ENCODE measurements around the gene OAF. TPM values are rescaled to one million over a fixed set of nuclear protein-coding genes. Genes with fewer than 3 reads are reported as not detected.

OAF gene
- total and polyA plus RNA-seq, 3 experiments from 2014 or later, result 2.6 to 3.4 (median 3.0) TPM

DNA sequence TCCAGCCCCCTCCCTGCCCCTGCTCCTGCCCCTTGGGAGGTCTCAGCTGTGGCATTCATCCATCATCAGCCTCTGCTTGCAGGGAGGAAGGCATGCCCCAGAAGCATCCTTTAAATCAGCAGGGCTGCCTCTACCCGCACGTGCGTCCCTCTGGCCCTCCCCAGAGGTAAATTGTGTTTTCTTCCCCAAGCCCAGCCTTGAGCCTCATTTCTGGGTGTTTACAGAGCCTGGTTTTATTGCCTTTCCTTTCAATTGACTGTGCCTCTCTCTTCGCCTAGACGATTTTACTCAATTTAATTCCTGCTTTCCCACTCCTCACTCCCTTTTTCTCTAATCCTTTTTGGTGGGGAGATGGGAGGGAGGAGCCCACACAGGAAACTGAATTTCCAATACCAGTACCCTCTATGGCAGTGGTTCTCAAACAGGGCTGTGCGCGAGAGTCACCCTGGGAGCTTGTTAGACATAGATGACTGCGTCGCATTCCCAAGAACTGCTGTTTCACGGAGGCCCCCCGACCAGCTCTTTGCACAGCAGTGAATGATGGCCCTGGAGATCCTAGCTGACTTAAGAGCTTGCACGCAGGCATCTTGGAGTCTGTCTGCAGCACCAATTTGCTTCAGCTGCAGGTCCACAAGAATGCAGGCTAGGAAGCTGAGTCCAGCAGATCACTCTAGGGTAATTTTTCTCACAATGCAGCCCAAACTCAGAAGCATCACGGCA is 15.1 kb upstream of the OAF start:
- no peaks in the 10 kb centered on the region for H3K9me3 ChIP-seq (ENCODE audit: low read length)
- ChIA-PET CTCF (no interaction called here), POLR2A (no interaction called here)
- no peak overlapping the region for H3K4me3 ChIP-seq (ENCODE audit: low read length)
- no peak overlapping the region for H3K27ac ChIP-seq (ENCODE audit: low read depth, low read length)
- Mint-ChIP-seq H3K27me3 (peaks cover 9 to 18% of the 10 kb centered on the region in 2 donors), H3K27ac (no peak overlapping the region), H3K4me3 (no peak overlapping the region), H3K9me3 (no peaks in the 10 kb centered on the region), H3K36me3 (no peaks in the 10 kb centered on the region), H3K4me1 (no peaks in the 10 kb centered on the region)
- no peaks in the 10 kb centered on the region for H3K36me3 ChIP-seq (ENCODE audit: insufficient read depth, low read length)
- H3K27me3 ChIP-seq (ENCODE audit: insufficient read depth, low read length, poor library complexity, severe bottlenecking), result no peaks in the 10 kb centered on the region
- no peaks in the 10 kb centered on the region for H3K4me1 ChIP-seq (ENCODE audit: insufficient read depth, low read length)
- DNase-seq, result no peak

DNA sequence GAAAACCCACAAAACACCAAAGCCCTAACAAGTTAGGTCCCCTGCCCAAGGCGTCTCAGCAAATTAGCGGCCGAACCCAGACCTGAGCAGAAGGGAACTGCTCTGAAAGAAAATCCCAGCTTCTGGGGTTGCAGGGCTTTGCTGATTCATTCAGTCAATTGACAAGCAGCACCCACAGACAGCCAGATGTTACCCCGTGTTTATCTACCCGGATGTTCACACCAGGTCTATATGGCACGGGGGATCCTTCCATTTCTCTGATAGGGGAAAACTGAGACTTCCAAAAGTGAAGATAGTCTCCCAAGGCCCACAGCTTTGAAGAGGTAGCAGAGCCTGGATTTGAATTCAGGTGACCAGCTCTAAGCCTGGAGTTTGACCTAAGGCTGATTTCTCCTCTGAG is 14.0 kb upstream of the OAF start:
- H3K4me1 Mint-ChIP-seq, result no peaks in the 10 kb centered on the region
- Histone ChIP-seq H3K4me1 (ENCODE audit: insufficient read depth, low read length) (no peaks in the 10 kb centered on the region), H3K4me3 (ENCODE audit: low read length) (no peak overlapping the region), H3K27me3 (ENCODE audit: insufficient read depth, low read length, poor library complexity, severe bottlenecking) (no peaks in the 10 kb centered on the region), H3K9me3 (ENCODE audit: low read length) (no peaks in the 10 kb centered on the region), H3K36me3 (ENCODE audit: insufficient read depth, low read length) (no peaks in the 10 kb centered on the region), H3K27ac (ENCODE audit: low read depth, low read length) (no peak overlapping the region)
- ChIA-PET CTCF (no interaction called here), POLR2A (no interaction called here)
- H3K4me3 Mint-ChIP-seq, result no peak overlapping the region
- DNase-seq, result no peak
- no peak overlapping the region for H3K27ac Mint-ChIP-seq
- H3K36me3 Mint-ChIP-seq, result no peaks in the 10 kb centered on the region
- H3K27me3 Mint-ChIP-seq, result peaks cover 9 to 15% of the 10 kb centered on the region in 2 donors
- H3K9me3 Mint-ChIP-seq, result no peaks in the 10 kb centered on the region

DNA sequence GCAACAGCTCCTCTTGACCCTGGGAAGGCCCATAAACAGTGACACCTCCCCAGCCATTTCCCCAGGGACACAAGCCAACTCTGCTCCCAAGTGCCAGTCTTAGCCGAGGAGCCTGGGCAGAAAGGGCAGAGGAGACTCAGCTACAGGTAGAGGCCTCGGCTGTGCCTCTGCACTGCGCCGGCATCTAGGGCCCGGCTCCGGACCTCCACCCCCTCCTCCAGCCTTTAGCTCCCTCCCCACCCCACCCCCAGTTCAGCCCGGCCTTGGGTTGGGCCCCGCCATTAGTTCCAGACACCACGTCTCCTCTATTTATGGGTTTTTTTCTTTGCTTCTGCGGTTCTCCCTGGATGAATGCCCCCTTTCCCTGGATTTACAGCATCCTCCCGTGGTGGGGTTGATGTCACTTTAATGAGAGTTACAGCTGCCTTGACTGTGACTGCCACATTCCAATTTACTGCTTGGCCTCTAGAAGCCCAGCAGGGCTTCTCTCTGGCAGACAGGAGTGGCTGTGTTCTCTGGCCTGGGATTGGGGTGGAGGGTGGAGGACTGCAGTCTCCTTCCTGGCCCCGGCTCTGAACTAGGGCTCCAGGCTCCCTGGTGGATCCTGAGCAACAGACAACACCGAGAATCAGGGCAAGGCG is 13.5 kb upstream of the OAF start:
- CTCF ChIA-PET, result no interaction called here

DNA sequence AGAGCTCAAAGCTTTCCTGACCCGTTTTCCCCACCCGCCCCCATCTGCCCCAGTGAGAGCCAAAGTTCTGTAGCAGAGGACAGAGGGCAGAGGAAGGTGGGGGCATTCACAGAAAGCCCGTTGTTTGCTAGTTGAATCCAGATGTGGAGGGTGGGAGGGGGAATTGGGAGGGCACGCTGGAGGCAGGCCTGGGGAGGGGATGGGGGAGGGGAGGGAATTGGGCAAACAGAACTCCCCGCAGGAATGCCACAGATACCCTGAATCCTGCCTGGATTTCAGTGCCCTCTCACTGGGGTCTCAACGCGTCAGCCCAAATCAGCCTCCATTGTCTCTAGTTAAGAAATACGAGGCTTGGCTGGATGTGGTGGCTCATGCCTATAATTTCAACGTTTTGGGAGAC is 12.9 kb upstream of the OAF start:
- H3K4me1 Mint-ChIP-seq, result no peaks in the 10 kb centered on the region
- no peaks in the 10 kb centered on the region for H3K4me1 ChIP-seq (ENCODE audit: insufficient read depth, low read length)
- no peak overlapping the region for H3K4me3 ChIP-seq (ENCODE audit: low read length)
- H3K4me3 Mint-ChIP-seq, result no peak overlapping the region
- no peaks in the 10 kb centered on the region for H3K9me3 Mint-ChIP-seq
- no peaks in the 10 kb centered on the region for H3K36me3 Mint-ChIP-seq
- DNase-seq, result no peak
- H3K27ac ChIP-seq (ENCODE audit: low read depth, low read length), result no peak overlapping the region
- CTCF ChIA-PET, result no interaction called here
- no peaks in the 10 kb centered on the region for H3K36me3 ChIP-seq (ENCODE audit: insufficient read depth, low read length)
- H3K27me3 ChIP-seq (ENCODE audit: insufficient read depth, low read length, poor library complexity, severe bottlenecking), result no peaks in the 10 kb centered on the region
- H3K9me3 ChIP-seq (ENCODE audit: low read length), result no peaks in the 10 kb centered on the region
- POLR2A ChIA-PET, result no interaction called here
- peaks cover 12 to 20% of the 10 kb centered on the region in 2 donors for H3K27me3 Mint-ChIP-seq
- no peak overlapping the region for H3K27ac Mint-ChIP-seq

More for the DNA sequence above, 13.5 kb upstream of the OAF start:
- no peaks in the 10 kb centered on the region for H3K9me3 Mint-ChIP-seq
- peaks cover 9 to 18% of the 10 kb centered on the region in 2 donors for H3K27me3 Mint-ChIP-seq
- no peak overlapping the region for H3K4me3 Mint-ChIP-seq
- DNase-seq, result no peak
- Histone ChIP-seq H3K4me3 (ENCODE audit: low read length) (no peak overlapping the region), H3K36me3 (ENCODE audit: insufficient read depth, low read length) (no peaks in the 10 kb centered on the region), H3K9me3 (ENCODE audit: low read length) (no peaks in the 10 kb centered on the region), H3K27me3 (ENCODE audit: insufficient read depth, low read length, poor library complexity, severe bottlenecking) (no peaks in the 10 kb centered on the region), H3K27ac (ENCODE audit: low read depth, low read length) (no peak overlapping the region), H3K4me1 (ENCODE audit: insufficient read depth, low read length) (no peaks in the 10 kb centered on the region)
- POLR2A ChIA-PET, result no interaction called here
- no peaks in the 10 kb centered on the region for H3K4me1 Mint-ChIP-seq
- no peaks in the 10 kb centered on the region for H3K36me3 Mint-ChIP-seq
- no peak overlapping the region for H3K27ac Mint-ChIP-seq

DNA sequence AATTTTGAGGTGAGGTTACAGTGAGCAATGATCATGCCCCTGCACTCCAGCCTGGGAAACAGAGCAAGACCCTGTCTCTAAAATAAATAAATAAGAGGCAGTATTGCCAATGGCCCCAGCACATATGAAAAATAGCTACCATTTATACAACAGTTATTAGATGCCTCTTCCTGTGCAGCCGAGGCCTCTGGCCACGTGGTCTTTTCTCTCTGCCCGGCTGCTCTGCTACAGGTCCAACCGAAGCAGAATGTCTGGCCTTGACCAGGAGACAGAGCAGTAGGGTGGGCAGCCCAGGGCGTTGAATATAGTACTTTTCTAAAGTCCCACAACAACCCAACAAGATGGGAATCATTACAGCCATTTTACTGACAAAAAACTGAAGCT is 12.4 kb upstream of the OAF start:
- POLR2A ChIA-PET, result no interaction called here
- Mint-ChIP-seq H3K27ac (no peak overlapping the region), H3K4me3 (no peak overlapping the region), H3K36me3 (no peaks in the 10 kb centered on the region), H3K4me1 (no peaks in the 10 kb centered on the region), H3K27me3 (peaks cover 14 to 22% of the 10 kb centered on the region in 2 donors), H3K9me3 (no peaks in the 10 kb centered on the region)
- CTCF ChIA-PET, result no interaction called here
- no peak overlapping the region for H3K4me3 ChIP-seq (ENCODE audit: low read length)
- no peaks in the 10 kb centered on the region for H3K36me3 ChIP-seq (ENCODE audit: insufficient read depth, low read length)
- H3K4me1 ChIP-seq (ENCODE audit: insufficient read depth, low read length), result no peaks in the 10 kb centered on the region
- no peak overlapping the region for H3K27ac ChIP-seq (ENCODE audit: low read depth, low read length)
- H3K9me3 ChIP-seq (ENCODE audit: low read length), result no peaks in the 10 kb centered on the region
- no peaks in the 10 kb centered on the region for H3K27me3 ChIP-seq (ENCODE audit: insufficient read depth, low read length, poor library complexity, severe bottlenecking)
- no peak for DNase-seq

DNA sequence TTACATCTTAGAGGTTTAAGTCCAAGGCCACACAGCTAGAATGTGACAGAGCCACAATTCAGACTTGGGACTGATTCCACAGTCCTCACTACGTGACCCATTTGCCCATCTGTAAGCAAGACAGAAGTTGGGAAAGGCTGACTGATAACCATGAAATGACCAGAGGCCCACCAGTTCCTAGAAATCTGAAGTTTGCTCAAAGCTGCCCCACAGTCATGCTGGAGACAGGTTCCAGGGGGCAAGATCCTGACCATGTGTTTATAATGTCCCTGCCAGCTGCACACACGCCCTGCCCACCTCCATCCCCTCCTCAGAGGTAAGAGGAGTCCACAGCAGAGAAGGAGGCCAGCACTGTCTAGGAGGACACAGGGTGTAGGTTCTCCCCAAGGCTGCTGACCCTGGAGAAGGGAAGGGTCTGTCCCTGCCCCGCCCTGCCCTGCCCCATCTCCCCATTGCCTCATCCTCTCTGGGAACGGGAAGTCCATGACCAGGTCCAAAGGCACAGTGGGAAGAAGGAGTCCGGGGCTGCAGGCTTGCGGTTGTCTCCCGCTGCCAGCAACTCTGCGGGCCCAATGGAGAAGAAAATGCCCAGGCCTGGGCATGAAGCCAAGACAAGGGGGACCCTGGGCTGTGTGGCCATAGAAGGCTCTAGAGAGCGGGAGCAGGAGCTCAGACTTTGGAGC is 11.9 kb upstream of the OAF start:
- Histone ChIP-seq H3K27ac (ENCODE audit: low read depth, low read length) (no peak overlapping the region), H3K4me3 (ENCODE audit: low read length) (no peak overlapping the region), H3K9me3 (ENCODE audit: low read length) (no peaks in the 10 kb centered on the region), H3K36me3 (ENCODE audit: insufficient read depth, low read length) (no peaks in the 10 kb centered on the region), H3K27me3 (ENCODE audit: insufficient read depth, low read length, poor library complexity, severe bottlenecking) (no peaks in the 10 kb centered on the region), H3K4me1 (ENCODE audit: insufficient read depth, low read length) (no peaks in the 10 kb centered on the region)
- ChIA-PET CTCF (no interaction called here), POLR2A (no interaction called here)
- Mint-ChIP-seq H3K27ac (no peak overlapping the region), H3K36me3 (no peaks in the 10 kb centered on the region), H3K27me3 (peaks cover 13 to 22% of the 10 kb centered on the region in 2 donors), H3K9me3 (no peaks in the 10 kb centered on the region), H3K4me3 (no peak overlapping the region), H3K4me1 (no peaks in the 10 kb centered on the region)
- no peak for DNase-seq

DNA sequence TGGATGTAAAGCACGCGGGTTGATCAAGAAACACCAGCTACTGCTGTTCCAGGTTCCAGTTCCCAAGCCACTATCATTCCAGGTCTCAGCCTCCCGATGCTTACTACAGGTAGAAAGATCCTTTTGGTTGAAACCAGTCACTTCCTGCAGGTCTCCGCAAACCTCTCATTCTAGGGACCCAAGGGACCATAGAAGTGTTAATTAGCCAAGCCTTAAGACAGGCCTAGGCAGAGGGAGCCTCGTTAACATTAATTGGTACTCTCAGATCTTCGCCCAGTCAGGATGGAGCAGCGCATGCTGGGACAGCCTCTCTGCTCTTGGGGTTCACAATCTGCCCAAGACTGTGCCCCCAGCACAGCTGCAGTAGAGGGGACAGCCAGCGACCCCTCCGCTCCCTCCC is 11.2 kb upstream of the OAF start:
- H3K4me3 Mint-ChIP-seq, result no peak overlapping the region
- peaks cover 13 to 25% of the 10 kb centered on the region in 2 donors for H3K27me3 Mint-ChIP-seq
- ChIA-PET CTCF (no interaction called here), POLR2A (no interaction called here)
- H3K27ac Mint-ChIP-seq, result no peak overlapping the region
- H3K9me3 ChIP-seq (ENCODE audit: low read length), result no peaks in the 10 kb centered on the region
- no peaks in the 10 kb centered on the region for H3K9me3 Mint-ChIP-seq
- no peaks in the 10 kb centered on the region for H3K4me1 Mint-ChIP-seq
- H3K36me3 Mint-ChIP-seq, result no peaks in the 10 kb centered on the region
- H3K4me3 ChIP-seq (ENCODE audit: low read length), result no peak overlapping the region
- H3K36me3 ChIP-seq (ENCODE audit: insufficient read depth, low read length), result no peaks in the 10 kb centered on the region
- no peak for DNase-seq
- no peaks in the 10 kb centered on the region for H3K4me1 ChIP-seq (ENCODE audit: insufficient read depth, low read length)
- H3K27ac ChIP-seq (ENCODE audit: low read depth, low read length), result no peak overlapping the region
- H3K27me3 ChIP-seq (ENCODE audit: insufficient read depth, low read length, poor library complexity, severe bottlenecking), result no peaks in the 10 kb centered on the region

DNA sequence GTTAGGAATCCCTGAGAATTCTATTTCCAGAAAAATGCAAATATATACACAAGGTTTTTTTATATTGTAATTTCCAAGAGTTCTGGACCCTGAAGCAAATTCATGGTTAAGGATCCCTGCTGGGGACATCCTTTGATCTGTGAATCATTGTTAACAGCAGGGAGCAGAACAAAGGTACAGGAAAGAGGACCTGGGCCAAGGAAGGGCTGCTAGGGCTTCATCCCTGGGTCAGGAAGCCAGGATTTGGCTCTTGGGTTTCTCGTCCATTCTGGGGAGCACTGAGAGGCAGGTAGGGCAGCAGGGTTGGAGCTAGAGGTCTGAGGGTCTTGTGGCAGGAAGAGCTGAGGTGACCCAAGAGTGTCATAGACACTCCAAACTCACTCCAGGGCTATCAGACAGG is 10.2 kb upstream of the OAF start:
- ChIA-PET CTCF (no interaction called here), POLR2A (no interaction called here)
- H3K27ac Mint-ChIP-seq, result no peak overlapping the region
- peaks cover 0 to 2% (median 0%) of the 10 kb centered on the region in 3 donors for H3K36me3 Mint-ChIP-seq
- H3K4me3 ChIP-seq (ENCODE audit: low read length), result no peak overlapping the region
- H3K4me1 Mint-ChIP-seq, result no peaks in the 10 kb centered on the region
- H3K36me3 ChIP-seq (ENCODE audit: insufficient read depth, low read length), result no peaks in the 10 kb centered on the region
- no peaks in the 10 kb centered on the region for H3K4me1 ChIP-seq (ENCODE audit: insufficient read depth, low read length)
- H3K9me3 ChIP-seq (ENCODE audit: low read length), result no peaks in the 10 kb centered on the region
- no peaks in the 10 kb centered on the region for H3K27me3 ChIP-seq (ENCODE audit: insufficient read depth, low read length, poor library complexity, severe bottlenecking)
- H3K27ac ChIP-seq (ENCODE audit: low read depth, low read length), result no peak overlapping the region
- peak overlapping the region in 1 of 7 donors; percentile 5 for H3K4me3 Mint-ChIP-seq
- no peaks in the 10 kb centered on the region for H3K9me3 Mint-ChIP-seq
- no peak for DNase-seq
- H3K27me3 Mint-ChIP-seq, result peaks cover 13 to 30% of the 10 kb centered on the region in 2 donors
